ENCODE measurements around the gene SPOCK2. TPM values are rescaled to one million over a fixed set of nuclear protein-coding genes. Genes with fewer than 3 reads are reported as not detected.

SPOCK2 gene
- total and polyA plus RNA-seq, 10 of the 15 experiments (the other 5 are each of a cell fraction or from before 2014, with no cell fraction given): 0.02 to 1.5 (median 0.58) TPM

DNA sequence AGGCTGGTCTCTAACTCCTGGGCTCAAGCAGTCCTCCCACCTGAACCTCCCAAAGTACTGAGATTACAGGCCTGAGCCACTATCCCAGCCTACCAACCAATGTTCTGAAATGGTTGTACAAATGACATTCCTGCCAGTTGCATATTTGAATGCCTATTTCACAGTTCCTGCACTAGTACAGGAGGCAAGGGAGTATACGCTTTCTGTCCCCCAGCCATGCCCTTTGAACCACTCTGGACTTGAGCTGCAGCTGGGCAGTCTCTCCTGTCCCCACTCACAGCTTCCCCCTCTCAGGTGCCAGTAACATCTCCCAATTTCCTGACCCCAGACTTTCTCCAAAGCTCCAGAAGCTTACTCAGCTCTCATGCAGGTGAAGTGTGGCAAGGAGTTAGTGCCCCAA, 58.9 kb downstream of the SPOCK2 start:
- Histone ChIP-seq H3K9me3 (replicated peaks; ENCODE audit: control insufficient read depth, insufficient read depth, low read length) (no peaks in the 10 kb centered on the region), H2AFZ (ENCODE audit: control insufficient read depth, low read depth, low read length) (no peak overlapping the region), H3K27ac (ENCODE audit: control insufficient read depth, insufficient read depth) (no peak overlapping the region), H3K9ac (ENCODE audit: control insufficient read depth, insufficient read depth, low read length) (no peak overlapping the region), H3K27me3 (replicated peaks in 1 of 2; ENCODE audit: control insufficient read depth in 2 of 2, insufficient read depth in 2 of 2, low read length in 1 of 2) (peaks cover 2 to 4% of the 10 kb centered on the region in 2 experiments; a peak in 2 of 4 replicates), H3K4me2 (ENCODE audit: control insufficient read depth, insufficient read depth) (no peak overlapping the region), H4K20me1 (ENCODE audit: control insufficient read depth, insufficient read depth) (no peaks in the 10 kb centered on the region), H3K4me3 (no peak overlapping the region), H3K4me1 (ENCODE audit: control insufficient read depth, insufficient read depth, low read length) (no peaks in the 10 kb centered on the region), H3K79me2 (ENCODE audit: control insufficient read depth, insufficient read depth, low read length) (no peaks in the 10 kb centered on the region), H3K36me3 (ENCODE audit: control insufficient read depth in 2 of 2, insufficient read depth in 2 of 2, low read length in 1 of 2) (no peaks in the 10 kb centered on the region)
- intact Hi-C loops (cut with micrococcal nuclease; ENCODE audit: unreplicated experiment): no loop called here
- ChIA-PET POLR2A (no interaction called here), CTCF (interaction anchor here (1.4 kb wide), 1 partner anchor 20 kb away, joined by 3 read pairs; no protein-coding TSS in a partner anchor), SMC1A (ENCODE audit: uncharacterized antibody, unreplicated experiment) (no interaction called here), RAD21 (ENCODE audit: unreplicated experiment) (no interaction called here)
- no peak for FAIRE-seq
- no peak for ATAC-seq
- WGBS (ENCODE audit: insufficient coverage, insufficient replicate concordance, low lambda C conversion rate, missing lambda C conversion rate): 43% methylated on average over 1 of the region's 1 CpG
- no TSS peak for BruUV-seq (replicated peaks)
- in situ Hi-C loops (cut with MboI): no loop called here
- TF ChIP-seq, protein P1, sequence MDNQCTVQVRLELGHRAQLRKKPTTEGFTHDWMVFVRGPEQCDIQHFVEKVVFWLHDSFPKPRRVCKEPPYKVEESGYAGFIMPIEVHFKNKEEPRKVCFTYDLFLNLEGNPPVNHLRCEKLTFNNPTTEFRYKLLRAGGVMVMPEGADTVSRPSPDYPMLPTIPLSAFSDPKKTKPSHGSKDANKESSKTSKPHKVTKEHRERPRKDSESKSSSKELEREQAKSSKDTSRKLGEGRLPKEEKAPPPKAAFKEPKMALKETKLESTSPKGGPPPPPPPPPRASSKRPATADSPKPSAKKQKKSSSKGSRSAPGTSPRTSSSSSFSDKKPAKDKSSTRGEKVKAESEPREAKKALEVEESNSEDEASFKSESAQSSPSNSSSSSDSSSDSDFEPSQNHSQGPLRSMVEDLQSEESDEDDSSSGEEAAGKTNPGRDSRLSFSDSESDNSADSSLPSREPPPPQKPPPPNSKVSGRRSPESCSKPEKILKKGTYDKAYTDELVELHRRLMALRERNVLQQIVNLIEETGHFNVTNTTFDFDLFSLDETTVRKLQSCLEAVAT (IDR thresholded peaks at IDR 0.05): no peak
- no peak for TF ChIP-seq HDAC6 (IDR thresholded peaks at IDR 0.05; ENCODE audit: unreplicated experiment)
- TF ChIP-seq MEF2A (IDR thresholded peaks at IDR 0.05; ENCODE audit: insufficient read depth, low read depth, low read length): no peak
- no peak for TF ChIP-seq RCOR1 (conservative IDR thresholded peaks at IDR 0.05; ENCODE audit: low read depth, low read length)
- TF ChIP-seq, protein P2, sequence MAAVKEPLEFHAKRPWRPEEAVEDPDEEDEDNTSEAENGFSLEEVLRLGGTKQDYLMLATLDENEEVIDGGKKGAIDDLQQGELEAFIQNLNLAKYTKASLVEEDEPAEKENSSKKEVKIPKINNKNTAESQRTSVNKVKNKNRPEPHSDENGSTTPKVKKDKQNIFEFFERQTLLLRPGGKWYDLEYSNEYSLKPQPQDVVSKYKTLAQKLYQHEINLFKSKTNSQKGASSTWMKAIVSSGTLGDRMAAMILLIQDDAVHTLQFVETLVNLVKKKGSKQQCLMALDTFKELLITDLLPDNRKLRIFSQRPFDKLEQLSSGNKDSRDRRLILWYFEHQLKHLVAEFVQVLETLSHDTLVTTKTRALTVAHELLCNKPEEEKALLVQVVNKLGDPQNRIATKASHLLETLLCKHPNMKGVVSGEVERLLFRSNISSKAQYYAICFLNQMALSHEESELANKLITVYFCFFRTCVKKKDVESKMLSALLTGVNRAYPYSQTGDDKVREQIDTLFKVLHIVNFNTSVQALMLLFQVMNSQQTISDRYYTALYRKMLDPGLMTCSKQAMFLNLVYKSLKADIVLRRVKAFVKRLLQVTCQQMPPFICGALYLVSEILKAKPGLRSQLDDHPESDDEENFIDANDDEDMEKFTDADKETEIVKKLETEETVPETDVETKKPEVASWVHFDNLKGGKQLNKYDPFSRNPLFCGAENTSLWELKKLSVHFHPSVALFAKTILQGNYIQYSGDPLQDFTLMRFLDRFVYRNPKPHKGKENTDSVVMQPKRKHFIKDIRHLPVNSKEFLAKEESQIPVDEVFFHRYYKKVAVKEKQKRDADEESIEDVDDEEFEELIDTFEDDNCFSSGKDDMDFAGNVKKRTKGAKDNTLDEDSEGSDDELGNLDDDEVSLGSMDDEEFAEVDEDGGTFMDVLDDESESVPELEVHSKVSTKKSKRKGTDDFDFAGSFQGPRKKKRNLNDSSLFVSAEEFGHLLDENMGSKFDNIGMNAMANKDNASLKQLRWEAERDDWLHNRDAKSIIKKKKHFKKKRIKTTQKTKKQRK (IDR thresholded peaks at IDR 0.05; ENCODE audit: low read depth, low read length): no peak
- TF ChIP-seq CEBPB (IDR thresholded peaks at IDR 0.05; ENCODE audit: borderline replicate concordance in 1 of 2, low read depth in 2 of 2, low read length in 2 of 2): no peak
- no peak for TF ChIP-seq SMARCA5 (IDR thresholded peaks at IDR 0.05)
- no peak for TF ChIP-seq RAD51 (IDR thresholded peaks at IDR 0.05)
- TF ChIP-seq RUNX3 (IDR thresholded peaks at IDR 0.05; ENCODE audit: low read length): no peak
- TF ChIP-seq, protein P3, sequence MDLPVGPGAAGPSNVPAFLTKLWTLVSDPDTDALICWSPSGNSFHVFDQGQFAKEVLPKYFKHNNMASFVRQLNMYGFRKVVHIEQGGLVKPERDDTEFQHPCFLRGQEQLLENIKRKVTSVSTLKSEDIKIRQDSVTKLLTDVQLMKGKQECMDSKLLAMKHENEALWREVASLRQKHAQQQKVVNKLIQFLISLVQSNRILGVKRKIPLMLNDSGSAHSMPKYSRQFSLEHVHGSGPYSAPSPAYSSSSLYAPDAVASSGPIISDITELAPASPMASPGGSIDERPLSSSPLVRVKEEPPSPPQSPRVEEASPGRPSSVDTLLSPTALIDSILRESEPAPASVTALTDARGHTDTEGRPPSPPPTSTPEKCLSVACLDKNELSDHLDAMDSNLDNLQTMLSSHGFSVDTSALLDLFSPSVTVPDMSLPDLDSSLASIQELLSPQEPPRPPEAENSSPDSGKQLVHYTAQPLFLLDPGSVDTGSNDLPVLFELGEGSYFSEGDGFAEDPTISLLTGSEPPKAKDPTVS (IDR thresholded peaks at IDR 0.05; ENCODE audit: low read depth, low read length): no peak
- no peak for TF ChIP-seq PML (IDR thresholded peaks at IDR 0.05; ENCODE audit: low read length)
- no peak for TF ChIP-seq CHD1 (IDR thresholded peaks at IDR 0.05; ENCODE audit: low read depth, low read length)
- no peak for TF ChIP-seq PAX8 (IDR thresholded peaks at IDR 0.05)
- TF ChIP-seq EED (IDR thresholded peaks at IDR 0.05; ENCODE audit: low read depth): no peak
- TF ChIP-seq, protein P4, sequence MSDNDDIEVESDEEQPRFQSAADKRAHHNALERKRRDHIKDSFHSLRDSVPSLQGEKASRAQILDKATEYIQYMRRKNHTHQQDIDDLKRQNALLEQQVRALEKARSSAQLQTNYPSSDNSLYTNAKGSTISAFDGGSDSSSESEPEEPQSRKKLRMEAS (IDR thresholded peaks at IDR 0.05; ENCODE audit: low read depth, low read length): no peak
- DNase-seq (ENCODE audit: low read depth, low spot score): no peak

Measured in GM12878 (cell line).